H1 (cell line): ENCODE data around the gene DAP. TPM values are rescaled to one million over a fixed set of nuclear protein-coding genes. Genes with fewer than 3 reads are reported as not detected.

ENCODE experiments used
- CTCF ChIA-PET: fragments of 300-600 bp; sonication (Branson Sonifier 250); formaldehyde crosslinking; loops from one replicate; lab custom pipeline; 2021; ENCODE audit not compliant: partially characterized antibody; lab: Charles Lee
- POLR2A ChIA-PET: fragments of 300-600 bp; sonication (Branson Sonifier 250); formaldehyde crosslinking; loops from one replicate; lab custom pipeline; 2021; ENCODE audit warnings: inconsistent platforms; ENCODE audit not compliant: partially characterized antibody; lab: Charles Lee
- DNase-seq, 2 experiments: peaks; one replicate each; pipeline versions ENCODE4 v3.0.0 to v3.0.0-alpha.2; 2010 to 2022; ENCODE audit warnings: low spot score in 2 of 2, low read depth in 1 of 2, mixed read lengths in 1 of 2
- FAIRE-seq: peaks from 2 replicates; lab custom pipeline; 2011; peaks lifted over from hg19 to GRCh38; lab: Jason Lieb, UNC
- H2AFZ ChIP-seq: 2 replicates; pipeline ENCODE4 v1.8.1; 2012; ENCODE audit warnings: low read length, inconsistent platforms
- H2AK5ac ChIP-seq: 2 replicates; pipeline ENCODE4 v1.6.1; 2013; ENCODE audit warnings: low read depth, low read length
- H2BK120ac ChIP-seq: replicated peaks from 2 replicates; pipeline ENCODE3; 2013; ENCODE audit warnings: low read depth, low read length, inconsistent platforms
- H2BK12ac ChIP-seq: 2 replicates; pipeline ENCODE4 v1.6.1; 2013; ENCODE audit warnings: low read depth, low read length
- H2BK15ac ChIP-seq: 2 replicates; pipeline ENCODE4 v1.6.1; 2013; ENCODE audit warnings: low read length
- H2BK20ac ChIP-seq: 2 replicates; pipeline ENCODE4 v1.6.1; 2013; ENCODE audit warnings: low read length
- H2BK5ac ChIP-seq: 2 replicates; pipeline ENCODE4 v1.6.1; 2013; ENCODE audit warnings: low read depth, low read length
- H3K14ac ChIP-seq: 2 replicates; pipeline ENCODE4 v1.6.1; 2013; ENCODE audit warnings: inconsistent platforms; ENCODE audit not compliant: insufficient read length
- H3K18ac ChIP-seq: 2 replicates; pipeline ENCODE4 v1.6.1; 2013; ENCODE audit warnings: low read length; ENCODE audit errors: extremely low read depth
- H3K23ac ChIP-seq: 2 replicates; pipeline ENCODE4 v1.6.1; 2013; ENCODE audit warnings: inconsistent platforms; ENCODE audit not compliant: insufficient read length
- H3K23me2 ChIP-seq: 2 replicates; pipeline ENCODE4 v1.6.1; 2013; ENCODE audit warnings: low read depth, low read length
- H3K27ac ChIP-seq: 2 replicates; pipeline ENCODE4 v1.6.1; 2011; ENCODE audit warnings: low read depth, low read length, inconsistent platforms
- H3K27me3 ChIP-seq, 4 experiments: replicated peaks in 1 of 4; 1 replicate in 1 of 4; 2 replicates in 3 of 4; pipeline versions ENCODE4 v1.6.1 to v1.8.1; 2011 to 2013; ENCODE audit warnings: low read length in 3 of 4, mild to moderate bottlenecking in 3 of 4, inconsistent platforms in 2 of 4, mixed read lengths in 2 of 4, moderate library complexity in 1 of 4; ENCODE audit not compliant: control insufficient read depth in 3 of 4, insufficient read depth in 3 of 4; ENCODE audit errors: extremely low read depth in 1 of 4
- H3K36me3 ChIP-seq, 4 experiments: 2 replicates each; pipeline versions ENCODE4 v1.6.1 to v1.8.1; 2011 to 2013; ENCODE audit warnings: mild to moderate bottlenecking in 4 of 4, low read length in 3 of 4, moderate library complexity in 2 of 4, control low read depth in 1 of 4, inconsistent platforms in 1 of 4; ENCODE audit not compliant: insufficient read depth in 4 of 4, control insufficient read depth in 2 of 4
- H3K4ac ChIP-seq: replicated peaks from 2 replicates; pipeline ENCODE3; 2013; ENCODE audit warnings: low read length, low read depth, mixed read lengths, inconsistent platforms; ENCODE audit not compliant: insufficient read length
- H3K4me1 ChIP-seq, 4 experiments: replicated peaks in 1 of 4; 1 replicate in 1 of 4; 2 replicates in 3 of 4; pipeline versions ENCODE4 v1.6.1 to v1.8.1; 2011 to 2013; ENCODE audit warnings: low read length in 3 of 4, inconsistent platforms in 2 of 4, mixed read lengths in 1 of 4; ENCODE audit not compliant: insufficient read depth in 4 of 4, control insufficient read depth in 3 of 4
- H3K4me2 ChIP-seq, 2 experiments: 2 replicates each; pipeline versions ENCODE4 v1.6.1 to v1.8.1; 2011 to 2013; ENCODE audit warnings: low read depth in 2 of 2, low read length in 2 of 2, control low read depth in 1 of 2, inconsistent platforms in 1 of 2, mild to moderate bottlenecking in 1 of 2; ENCODE audit not compliant: insufficient read depth in 1 of 2
- H3K4me3 ChIP-seq, 4 experiments: fragments of 200-600, 300-600 bp in 1 of 4; sonication (generic), shearing (Covaris generic), sonication (Bioruptor Twin) in 1 of 4; 2 replicates each; pipeline versions ENCODE4 v1.5.1 to v1.8.1; 2011 to 2016; ENCODE audit warnings: low read length in 4 of 4, low read depth in 3 of 4, control low read depth in 2 of 4, inconsistent platforms in 2 of 4, mild to moderate bottlenecking in 2 of 4, mixed read lengths in 1 of 4, moderate library complexity in 1 of 4; ENCODE audit not compliant: insufficient read depth in 2 of 4; ENCODE audit errors: extremely low read depth in 1 of 4
- H3K56ac ChIP-seq: replicated peaks from 2 replicates; pipeline ENCODE3; 2013; ENCODE audit warnings: low read depth, mild to moderate bottlenecking, mixed read lengths, low read length, inconsistent platforms; ENCODE audit not compliant: insufficient read length
- H3K79me1 ChIP-seq: 2 replicates; pipeline ENCODE4 v1.6.1; 2013; ENCODE audit warnings: low read depth, low read length, control low read depth
- H3K79me2 ChIP-seq, 2 experiments: 2 replicates each; pipeline versions ENCODE4 v1.6.1 to v1.8.1; 2012 to 2013; ENCODE audit warnings: low read length in 2 of 2, mild to moderate bottlenecking in 2 of 2, inconsistent platforms in 1 of 2; ENCODE audit not compliant: insufficient read depth in 2 of 2, control insufficient read depth in 1 of 2
- H3K9ac ChIP-seq, 4 experiments: replicated peaks in 1 of 4; 1 replicate in 1 of 4; 2 replicates in 3 of 4; pipeline versions ENCODE4 v1.6.1 to v1.8.1; 2011 to 2013; ENCODE audit warnings: low read depth in 3 of 4, low read length in 3 of 4, control low read depth in 2 of 4, mild to moderate bottlenecking in 2 of 4, moderate library complexity in 2 of 4, inconsistent platforms in 1 of 4; ENCODE audit errors: extremely low read depth in 1 of 4
- H3K9me3 ChIP-seq, 2 experiments: 2 replicates each; pipeline versions ENCODE4 v1.6.1 to v1.8.1; 2012 to 2013; ENCODE audit warnings: mild to moderate bottlenecking in 2 of 2, moderate library complexity in 2 of 2, control low read depth in 1 of 2, inconsistent platforms in 1 of 2, low read depth in 1 of 2, low read length in 1 of 2, mixed read lengths in 1 of 2; ENCODE audit not compliant: insufficient read depth in 2 of 2
- H4K20me1 ChIP-seq, 2 experiments: replicated peaks in 1 of 2; 2 replicates each; pipeline versions ENCODE3 to v1.8.1; 2011 to 2013; ENCODE audit warnings: inconsistent platforms in 2 of 2, low read length in 2 of 2, mild to moderate bottlenecking in 1 of 2; ENCODE audit not compliant: insufficient read depth in 2 of 2, control insufficient read depth in 1 of 2
- H4K5ac ChIP-seq: 2 replicates; pipeline ENCODE4 v1.6.1; 2013; ENCODE audit warnings: low read length, low read depth, mixed read lengths, inconsistent platforms; ENCODE audit not compliant: insufficient read length
- H4K8ac ChIP-seq: 2 replicates; pipeline ENCODE4 v1.8.0; 2013; ENCODE audit warnings: mild to moderate bottlenecking, moderate library complexity, low read length, inconsistent platforms; ENCODE audit not compliant: insufficient read depth; ENCODE audit errors: extremely low read depth
- H4K91ac ChIP-seq: replicated peaks from 2 replicates; pipeline ENCODE3; 2013; ENCODE audit warnings: low read length, mixed read lengths, inconsistent platforms; ENCODE audit not compliant: insufficient read length
- ASH2L ChIP-seq: fragments of 200-600, 300-600 bp; sonication (generic); IDR thresholded peaks from one replicate; pipeline ENCODE4 v1.7.1; 2017; ENCODE audit warnings: low read length
- HDAC6 ChIP-seq: IDR thresholded peaks from one replicate; pipeline ENCODE4 v1.7.1; 2012; ENCODE audit warnings: low read depth, mild to moderate bottlenecking, inconsistent platforms, low read length, moderate library complexity
- RAD21 ChIP-seq, 2 experiments: IDR thresholded peaks in 1 of 2; conservative IDR thresholded peaks in 1 of 2; 2 replicates each; pipeline ENCODE4 v1.6.1; 2011; ENCODE audit warnings: low read depth in 2 of 2, low read length in 2 of 2, improper control_type of control experiment in 1 of 2, inconsistent platforms in 1 of 2, mild to moderate bottlenecking in 1 of 2, moderate library complexity in 1 of 2
- RXRA ChIP-seq: IDR thresholded peaks from 2 replicates; pipeline ENCODE4 v1.6.1; 2011; ENCODE audit warnings: low read depth, mild to moderate bottlenecking, low read length, moderate library complexity; ENCODE audit not compliant: insufficient read depth
- SP4 ChIP-seq: IDR thresholded peaks from 2 replicates; pipeline ENCODE4 v1.6.1; 2012; ENCODE audit warnings: low read length, inconsistent platforms
- SRF ChIP-seq: IDR thresholded peaks from 2 replicates; pipeline ENCODE4 v1.6.1; 2011; ENCODE audit warnings: mild to moderate bottlenecking, low read depth, low read length, moderate library complexity
- WGBS, 2 experiments: shearing (Covaris generic) in 1 of 2; methylation state at CpG; one replicate each; pipeline versions ENCODE4 v1.1.6 to v1.1.7; 2013 to 2015; ENCODE audit warnings: low lambda C conversion rate in 2 of 2, mixed read lengths in 2 of 2, inconsistent platforms in 1 of 2, low coverage in 1 of 2, missing lambda C conversion rate in 1 of 2; ENCODE audit not compliant: insufficient replicate concordance in 2 of 2, insufficient coverage in 1 of 2, insufficient read length in 1 of 2; ENCODE audit errors: extremely low coverage in 1 of 2, missing lambda C conversion rate in 1 of 2; 5-methylcytosine and 5-hydroxymethylcytosine counted together
- polyA plus RNA-seq, 7 experiments: library from polyadenylated mRNA; depleted of rRNA in 3 of 7; stranded (reverse) in 5 of 7; unstranded in 2 of 7; fragments of >200 nt in 5 of 7; fragments of 200-250 nt in 2 of 7; gene quantifications; 1 replicate in 5 of 7; 2 replicates in 1 of 7; 4 replicates in 1 of 7; pipeline versions ENCODE4 v1.2.1 to v1.2.3, GENCODE V29; 2011 to 2013; ENCODE audit warnings: missing spikeins in 2 of 7, mixed read lengths in 2 of 7
- total RNA-seq: library from RNA; stranded (reverse); fragmentation: NEBNext Ultra II Directional; extraction: Animal tissue kit (Norgen Biotek cat#: 25700); gene quantifications from 2 replicates; pipeline ENCODE4 v1.2.1, GENCODE V29; 2021

DAP gene
- total and polyA plus RNA-seq, 2 of the 8 experiments (the other 6 are each of a cell fraction or from before 2014, with no cell fraction given) = 26.2 to 44.4 TPM

DNA sequence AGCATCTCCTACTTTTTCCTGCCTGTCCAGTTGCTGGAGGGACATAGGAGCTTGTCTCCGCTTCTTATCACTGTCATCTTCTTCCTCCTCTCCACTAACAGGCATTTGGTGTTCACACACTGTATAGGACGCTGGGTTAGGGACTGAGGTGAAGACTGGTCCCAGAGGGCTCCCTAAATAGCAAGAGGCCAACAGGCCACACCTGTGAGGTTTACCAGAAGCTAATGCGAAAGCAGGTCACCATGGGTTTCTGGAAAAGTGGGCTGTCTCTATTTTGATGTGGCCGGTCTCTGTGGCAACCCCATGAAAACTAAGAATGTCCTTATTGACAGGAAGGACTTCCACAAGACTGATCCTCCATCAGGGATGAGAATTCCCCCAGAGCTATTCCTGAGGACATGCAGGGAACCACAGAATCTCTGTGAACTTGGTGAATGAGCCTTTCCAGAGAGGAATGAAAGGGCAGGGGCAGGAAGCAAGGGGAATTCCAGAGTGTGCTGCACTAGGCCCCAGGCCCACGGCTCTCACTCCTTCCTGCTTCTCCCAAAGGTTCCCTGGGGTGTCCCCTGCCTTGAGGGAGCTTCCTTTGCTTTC is 61.7 kb downstream of the DAP start:
- Histone ChIP-seq H3K23me2 (no peaks in the 10 kb centered on the region), H3K14ac (no peak overlapping the region), H3K9me3 (no peaks in the 10 kb centered on the region), H3K36me3 (no peaks in the 10 kb centered on the region), H2BK12ac (no peak overlapping the region; the same call in 1 of the 2 replicates), H3K4me2 (no peak overlapping the region), H3K27me3 (no peaks in the 10 kb centered on the region), H2BK20ac (no peak overlapping the region), H3K79me1 (no peaks in the 10 kb centered on the region), H2AFZ (no peak overlapping the region), H4K20me1 (peaks cover 1 to 2% of the 10 kb centered on the region in 2 experiments), H3K56ac (no peak overlapping the region), H3K4me1 (peaks cover 0 to 13% (median 6%) of the 10 kb centered on the region in 4 experiments; a peak in 6 of 7 replicates), H3K4ac (no peak overlapping the region), H2AK5ac (no peak overlapping the region), H4K91ac (no peak overlapping the region), H2BK120ac (no peak overlapping the region), H3K23ac (no peak overlapping the region), H2BK15ac (peak overlapping the region; percentile 40; the same call in 1 of the 2 replicates), H4K8ac (no peak overlapping the region), H2BK5ac (no peak overlapping the region), H3K9ac (no peak overlapping the region), H3K4me3 (no peak overlapping the region), H3K18ac (no peak overlapping the region), H3K79me2 (no peaks in the 10 kb centered on the region), H4K5ac (no peak overlapping the region), H3K27ac (no peak overlapping the region)
- no peak for TF ChIP-seq RAD21 (IDR thresholded peaks at IDR 0.05 in 1 of 2, conservative IDR thresholded peaks at IDR 0.05 in 1 of 2; ENCODE audit: low read depth in 2 of 2, low read length in 2 of 2)
- TF ChIP-seq SRF = no peak
- TF ChIP-seq ASH2L = no peak
- no peak for TF ChIP-seq RXRA
- TF ChIP-seq HDAC6 = no peak
- TF ChIP-seq SP4 = no peak
- ChIA-PET CTCF (interaction anchor here (0.6 to 5.6 kb wide), 13 partner anchors 8 to 937 kb away, joined by 3 to 38 read pairs (median 4); no protein-coding TSS in a partner anchor), POLR2A (interaction anchor here (0.6 to 1.4 kb wide), 2 partner anchors 10 to 165 kb away, joined by 4 to 6 read pairs; no protein-coding TSS in a partner anchor)
- DNase-seq = no peak
- WGBS, 2 experiments = 92% methylated on average over 5 of the region's 5 CpGs; no CpG with 5 or more reads in 1 of the 2 experiments
- FAIRE-seq = no peak
